Stimulated activated CD4-positive, alpha-beta T cell treated with anti-CD3 and anti-CD28 coated beads, Interleukin-4, amount 100 ng/mL, for 4 hours (primary cell): ENCODE results near the gene JAK2.
"Not testable (repeated sequence)": the region's sequence is repeated elsewhere in the genome, so short reads cannot be mapped to it uniquely, and the experiment has no call there.

Experiments
- DNase-seq, 2 experiments: peaks; one replicate each; pipeline ENCODE4 v3.0.0-alpha.2; 2020

JAK2 gene

GRCh38 chr9:4982721-4983482 is 2.2 kb upstream of the JAK2 start:
- no peak for DNase-seq

DNA sequence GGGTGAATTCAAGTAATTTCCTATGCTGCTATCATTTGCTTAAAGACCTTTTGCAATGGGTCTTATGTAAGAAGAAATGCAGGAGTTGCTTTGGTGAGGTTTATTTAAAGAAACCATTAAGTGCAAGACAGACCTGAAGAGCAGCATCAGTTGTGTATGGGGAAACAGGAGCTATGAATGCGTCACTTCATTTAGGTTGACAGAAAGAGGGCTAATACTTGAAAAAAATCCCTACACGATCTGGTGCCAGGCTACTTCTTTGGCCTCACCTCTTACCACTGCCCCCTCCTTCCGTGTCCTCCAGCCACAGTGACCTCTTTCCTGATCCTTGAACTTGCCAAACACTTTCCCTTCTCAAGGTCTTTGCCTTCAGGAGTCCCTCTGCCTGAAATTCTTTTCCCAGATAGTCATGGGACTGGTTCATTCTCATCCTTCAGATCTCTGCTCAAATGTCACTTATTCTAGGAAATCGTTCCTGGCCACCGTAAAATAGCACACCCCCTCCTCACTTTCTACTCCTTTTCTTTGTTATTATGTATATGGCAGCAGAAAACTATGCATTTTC is 1.4 kb upstream of the JAK2 start:
- no peak for DNase-seq

GRCh38 chr9:4984171-4984620 is 876 bp upstream of the JAK2 start:
- DNase-seq, result no peak

GRCh38 chr9:4985386-4986266 is 554 bp downstream of the JAK2 start:
- DNase-seq, result peak; percentile 27 to 45

GRCh38 chr9:4986296-4986695 is 1.2 kb downstream of the JAK2 start:
- no peak for DNase-seq

DNA sequence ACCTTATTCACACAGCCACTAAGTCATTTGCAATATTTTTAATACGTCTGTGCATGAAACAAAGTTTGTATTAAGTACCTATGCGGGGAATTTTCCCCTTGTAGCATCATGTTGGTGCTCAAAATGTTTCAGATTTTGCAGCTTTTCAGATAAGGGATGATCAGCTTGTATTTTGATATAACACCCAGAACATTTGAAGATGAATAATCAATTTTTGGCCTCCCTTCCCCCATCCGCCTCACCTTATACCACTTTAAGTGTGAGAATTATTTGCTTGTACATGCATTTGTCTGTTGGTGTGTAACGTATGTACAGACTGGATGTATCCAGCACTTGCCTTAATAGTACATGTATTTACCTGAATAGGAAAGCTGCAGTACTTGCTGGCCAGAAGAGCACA is 1.7 kb downstream of the JAK2 start:
- DNase-seq, result no peak

DNA sequence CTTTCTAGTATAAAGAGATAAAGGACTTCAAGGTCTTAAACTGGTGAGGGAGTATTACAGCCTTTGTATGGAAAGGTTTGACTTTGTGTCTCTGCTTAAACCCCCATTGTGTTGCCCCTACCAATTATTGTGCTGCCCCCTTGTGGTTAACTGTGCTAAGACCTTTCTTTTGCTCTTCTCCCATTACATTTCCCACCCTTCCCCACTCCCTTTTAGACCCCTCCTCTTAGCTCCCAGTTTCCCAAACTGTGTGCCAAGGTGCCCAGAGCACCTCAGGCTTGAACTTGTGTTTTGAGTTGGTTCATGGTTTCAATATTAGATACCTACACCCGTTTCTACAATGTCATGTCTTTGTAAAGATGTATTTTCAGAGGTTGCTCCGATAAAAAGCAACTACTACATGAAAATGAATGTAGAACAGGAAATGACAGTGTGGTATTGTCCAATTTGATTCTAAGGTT is 2.9 kb downstream of the JAK2 start:
- peak in 1 of 2 experiments; percentile 32 for DNase-seq

- DNase-seq, result no peak
These were observed 7.8 kb downstream of the JAK2 start for GRCh38 chr9:4992872-4993271.

GRCh38 chr9:4994166-4994890 is 9.3 kb downstream of the JAK2 start:
- DNase-seq, result no peak

GRCh38 chr9:4997196-4997595 is 12.1 kb downstream of the JAK2 start:
- DNase-seq, result no peak

DNA sequence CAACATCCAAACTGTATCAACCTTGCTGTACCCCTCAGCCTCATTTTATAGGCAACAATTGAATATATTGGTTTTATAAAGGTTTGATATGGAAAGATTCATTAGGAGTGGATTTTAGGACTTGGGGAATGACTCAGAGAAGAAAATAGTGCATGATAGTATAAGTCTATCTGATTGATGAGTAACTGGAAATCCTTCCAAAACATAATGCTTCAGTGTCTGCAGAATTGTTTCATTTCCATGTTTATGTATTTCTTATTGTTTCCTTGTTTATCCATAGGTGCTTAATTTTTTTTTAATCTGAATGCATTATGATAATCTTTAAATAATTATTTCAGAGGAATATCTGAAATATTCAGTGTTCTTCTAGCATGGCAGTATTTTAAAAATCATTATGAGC is 12.6 kb downstream of the JAK2 start:
- no peak for DNase-seq

DNA sequence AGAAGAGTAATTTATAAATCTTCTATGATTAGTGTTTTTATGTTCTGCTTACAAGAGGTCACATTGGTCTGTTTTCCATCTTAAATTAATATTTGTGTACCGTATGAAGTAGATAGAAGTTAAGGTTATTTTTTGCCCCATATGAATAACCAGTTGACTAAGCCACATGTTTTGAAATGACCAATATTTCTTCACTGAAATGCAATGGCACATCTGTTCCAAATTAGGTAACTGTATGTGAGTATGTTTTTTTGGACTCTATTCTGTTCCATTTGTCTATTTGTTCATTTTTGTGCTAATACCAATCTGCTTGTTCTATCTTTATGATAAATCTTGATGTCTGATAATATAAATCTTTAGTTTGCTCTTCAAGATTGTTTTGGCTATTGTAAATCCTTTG is 17.7 kb downstream of the JAK2 start:
- DNase-seq, result no peak

DNA sequence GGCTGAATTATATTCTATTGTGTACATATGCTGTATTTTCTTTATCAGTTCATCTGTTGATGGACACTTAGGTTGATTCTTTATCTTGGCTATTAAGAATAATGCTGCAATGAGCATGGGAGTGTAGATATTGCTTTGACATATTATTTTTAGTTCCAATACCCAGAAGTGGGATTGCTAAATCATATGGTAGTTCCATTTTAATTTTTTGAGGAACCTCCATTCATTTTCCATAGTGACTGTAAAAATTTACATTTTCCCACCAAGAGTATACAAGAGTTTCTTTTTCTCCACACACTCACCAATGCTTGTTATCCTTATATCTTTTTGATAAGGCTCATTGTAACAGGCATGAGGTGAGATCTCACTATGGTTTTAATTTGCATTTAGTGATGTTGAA is 19.4 kb downstream of the JAK2 start:
- no peak for DNase-seq

GRCh38 chr9:5008202-5008601 is 23.1 kb downstream of the JAK2 start:
- no peak for DNase-seq

GRCh38 chr9:5013374-5013773 is 28.3 kb downstream of the JAK2 start:
- no peak for DNase-seq

- no peak for DNase-seq
These were observed 30.9 kb downstream of the JAK2 start for GRCh38 chr9:5015934-5016333.

DNA sequence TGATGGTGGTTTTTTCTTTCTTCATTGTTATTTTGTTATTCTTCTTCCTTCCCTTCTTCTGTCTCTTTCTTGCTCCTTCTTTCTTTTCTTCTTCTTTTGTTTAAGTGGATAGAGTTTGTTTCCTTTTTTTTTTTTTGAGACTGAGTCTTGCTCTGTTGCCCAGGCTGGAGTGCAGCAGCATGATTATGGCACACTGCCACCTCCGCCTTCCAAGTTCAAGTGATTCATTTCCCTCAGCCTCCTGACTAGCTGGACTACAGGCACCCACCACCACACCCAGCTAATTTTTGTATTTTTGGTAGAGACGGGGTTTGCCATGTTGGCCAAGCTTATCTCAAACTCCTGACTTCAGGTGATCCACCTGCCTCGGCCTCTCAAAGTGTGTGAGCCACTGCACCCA is 40.3 kb downstream of the JAK2 start:
- no peak for DNase-seq

- not testable (repeated sequence) for DNase-seq
These were observed 46.9 kb downstream of the JAK2 start for GRCh38 chr9:5031941-5032340.

DNA sequence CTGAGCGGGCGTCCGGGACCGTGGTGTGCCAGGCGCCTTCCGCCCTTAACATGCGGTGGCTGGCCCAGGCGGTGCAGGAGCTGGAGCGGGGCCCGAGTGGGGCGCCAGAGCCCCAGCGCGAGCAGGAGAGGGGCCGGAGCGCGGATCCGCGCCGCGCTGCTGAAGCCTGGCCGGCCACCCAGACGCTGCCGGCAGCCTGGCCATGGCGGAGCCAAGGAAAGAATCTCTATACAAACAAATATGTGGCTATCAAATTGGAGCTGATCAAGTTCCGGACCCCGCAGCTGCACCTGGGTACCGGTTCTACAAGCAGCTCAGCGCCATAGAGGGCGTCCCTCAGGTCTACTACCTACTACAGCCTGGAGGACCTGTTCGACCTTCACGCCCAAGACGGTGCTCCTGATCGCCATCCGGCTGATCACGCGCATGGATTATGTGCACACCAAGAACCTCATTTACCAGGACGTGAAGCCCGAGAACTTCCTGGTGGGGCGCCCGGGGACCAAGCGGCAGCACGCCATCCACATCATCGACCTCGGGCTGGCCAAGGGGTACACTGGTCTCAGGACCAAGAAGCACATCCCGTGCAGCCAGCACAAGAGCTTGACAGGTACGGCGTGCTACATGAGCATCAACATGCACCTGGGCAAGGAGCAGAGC is 55.8 kb downstream of the JAK2 start:
- DNase-seq, result no peak

GRCh38 chr9:5041390-5042115 is 56.5 kb downstream of the JAK2 start:
- DNase-seq, result no peak

GRCh38 chr9:5042661-5043178 is 57.6 kb downstream of the JAK2 start:
- no peak for DNase-seq
